Keratinocyte (primary cell): ENCODE data around the gene GREB1.

Experiments
- CTCF ChIP-seq, 3 experiments: IDR thresholded peaks in 1 of 3; conservative IDR thresholded peaks in 1 of 3; optimal IDR thresholded peaks in 1 of 3; 2 replicates in 2 of 3; 3 replicates in 1 of 3; pipeline versions ENCODE3 to v1.5.1; 2011; ENCODE audit warnings: low read length in 3 of 3, mild to moderate bottlenecking in 3 of 3, moderate library complexity in 2 of 3, control low read depth in 1 of 3, inconsistent platforms in 1 of 3; ENCODE audit not compliant: insufficient read depth in 2 of 3; ENCODE audit errors: extremely low read depth in 1 of 3
- EZH2 ChIP-seq: IDR thresholded peaks from one replicate; pipeline ENCODE4 v1.6.1; 2012; ENCODE audit warnings: inconsistent platforms, mild to moderate bottlenecking, low read length, moderate library complexity

- TF ChIP-seq CTCF (optimal IDR thresholded peaks at IDR 0.05 in 1 of 3, IDR thresholded peaks at IDR 0.05 in 1 of 3, conservative IDR thresholded peaks at IDR 0.05 in 1 of 3; ENCODE audit: extremely low read depth in 1 of 3, insufficient read depth in 2 of 3, low read length in 3 of 3): no peak
- TF ChIP-seq EZH2: no peak
Measured at GRCh38 chr2:11584525-11585056, 50.7 kb downstream of the GREB1 start.
